Measurements from ENCODE around the gene NIPSNAP2.

DNA sequence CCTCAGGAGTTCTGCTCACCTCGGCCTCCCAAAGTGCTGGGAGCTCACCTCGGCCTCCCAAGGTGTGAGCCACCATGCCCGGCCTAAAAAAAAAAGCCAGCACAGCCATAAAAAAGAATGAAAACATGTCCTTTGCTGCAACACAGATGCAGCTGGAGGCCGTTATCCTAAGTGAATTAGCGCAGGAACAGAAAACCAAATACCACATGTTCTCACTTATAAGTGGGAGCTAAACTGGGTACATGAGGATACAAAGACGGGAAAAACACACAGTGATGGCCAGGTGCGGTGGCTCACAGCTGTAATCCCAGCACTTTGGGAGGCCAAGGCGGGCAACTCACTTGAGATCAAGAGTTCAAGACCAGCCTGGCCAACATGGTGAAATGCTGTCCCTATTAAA lies 66.0 kb downstream of the NIPSNAP2 start:
- TF ChIP-seq CTCF (IDR thresholded peaks at IDR 0.05) = no peak
- no peak for TF ChIP-seq EZH2 (IDR thresholded peaks at IDR 0.05)
- TF ChIP-seq EZH2phosphoT487 (IDR thresholded peaks at IDR 0.05) = no peak

Measured in neural progenitor cell (in vitro differentiated cells).